Left lung (tissue), 10 donors: ENCODE measurements around the gene DUSP11. TPM values are rescaled to one million over a fixed set of nuclear protein-coding genes. Genes with fewer than 3 reads are reported as not detected.

Experiments
- ATAC-seq: fragments of 200-7000 bp; cut with Tn5 transposase; one replicate; pipeline ENCODE4 v1.9.1; 2020; ENCODE audit warnings: moderate library complexity
- DNase-seq, 4 donors: peaks; one replicate each; pipeline ENCODE4 v3.0.0-alpha.2; 2013 to 2020
- H3K27ac ChIP-seq, 2 donors: fragments of 200-600 bp; sonication (generic) in 1 of 2; one replicate each; pipeline versions ENCODE4 v1.5.0 to v1.8.0; 2020 to 2021
- H3K27me3 ChIP-seq, 2 donors: fragments of 200-600 bp; sonication (generic) in 1 of 2; one replicate each; pipeline versions ENCODE4 v1.5.0 to v1.8.0; 2020 to 2021
- H3K36me3 ChIP-seq, 2 donors: fragments of 200-600 bp; sonication (generic) in 1 of 2; one replicate each; pipeline versions ENCODE4 v1.5.0 to v1.8.0; 2020 to 2021
- H3K4me1 ChIP-seq, 2 donors: fragments of 200-600 bp; one replicate each; pipeline ENCODE4 v1.8.0; 2021
- H3K4me3 ChIP-seq, 2 donors: fragments of 200-600 bp; sonication (generic) in 1 of 2; one replicate each; pipeline versions ENCODE4 v1.5.0 to v1.8.0; 2020 to 2021; ENCODE audit warnings: mild to moderate bottlenecking in 1 of 2
- H3K9me3 ChIP-seq, 2 donors: fragments of 200-600 bp; sonication (generic) in 1 of 2; one replicate each; pipeline versions ENCODE4 v1.5.0 to v1.8.0; 2020 to 2021
- CTCF ChIP-seq, 2 donors: fragments of 200-600 bp; sonication (generic) in 1 of 2; IDR thresholded peaks; one replicate each; pipeline versions ENCODE4 v1.5.0 to v1.8.0; 2021; ENCODE audit warnings: antibody characterized with exemption in 2 of 2
- intact Hi-C, 2 donors: fragments of 100-400 bp; cut with DNase I; formaldehyde crosslinking; loops; one replicate each; pipeline versions ENCODE4 v1.11.2 to v1.14.2; 2022
- polyA plus RNA-seq, 6 donors: library from polyadenylated mRNA; unstranded; fragments of 120-200 nt; gene quantifications; one replicate each; pipeline ENCODE4 v1.2.1, GENCODE V29; 2013; ENCODE audit not compliant: insufficient read length in 6 of 6
- total RNA-seq, 2 donors: library from RNA; stranded (reverse); fragmentation: NEBNext Ultra II Directional; extraction: Animal tissue kit (Norgen Biotek cat#: 25700); gene quantifications; one replicate each; pipeline ENCODE4 v1.2.1, GENCODE V29; 2021
- donor health status: DM: no; HTN: yes; CAD: no.
- donor health status: DM: no; HTN: no; CAD: no.

The DUSP11 gene
- total and polyA plus RNA-seq, 8 donors = 16.6 to 39.1 (median 32.2) TPM

DNA sequence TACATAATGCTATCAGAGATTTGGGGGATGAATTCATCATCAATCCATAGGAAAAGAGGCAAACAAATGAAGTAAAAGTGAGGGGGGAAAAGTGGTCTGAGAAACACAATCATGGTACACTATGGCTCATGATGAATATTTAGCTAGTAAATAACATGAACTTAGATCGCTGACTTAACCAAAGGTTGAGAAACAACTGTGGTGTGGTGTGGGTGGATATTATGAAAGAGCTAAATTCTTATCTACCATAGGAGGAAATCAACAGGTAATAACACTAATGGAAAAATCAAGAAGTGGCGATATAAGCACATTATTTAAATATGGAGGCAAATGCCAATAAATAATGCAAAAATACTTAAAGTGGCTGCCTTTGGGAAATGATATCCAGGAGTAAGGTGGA, 30.6 kb downstream of the DUSP11 start:
- DNase-seq = no peak
- Histone ChIP-seq H3K27me3 (no peaks in the 10 kb centered on the region), H3K36me3 (peaks cover 0 to 52% of the 10 kb centered on the region in 2 donors), H3K4me3 (no peak overlapping the region), H3K4me1 (no peaks in the 10 kb centered on the region), H3K27ac (no peak overlapping the region), H3K9me3 (peaks cover 0 to under 1% of the 10 kb centered on the region in 2 donors)
- no peak for TF ChIP-seq CTCF (IDR thresholded peaks at IDR 0.05)
- ATAC-seq = no peak
- intact Hi-C loops = no loop called here

DNA sequence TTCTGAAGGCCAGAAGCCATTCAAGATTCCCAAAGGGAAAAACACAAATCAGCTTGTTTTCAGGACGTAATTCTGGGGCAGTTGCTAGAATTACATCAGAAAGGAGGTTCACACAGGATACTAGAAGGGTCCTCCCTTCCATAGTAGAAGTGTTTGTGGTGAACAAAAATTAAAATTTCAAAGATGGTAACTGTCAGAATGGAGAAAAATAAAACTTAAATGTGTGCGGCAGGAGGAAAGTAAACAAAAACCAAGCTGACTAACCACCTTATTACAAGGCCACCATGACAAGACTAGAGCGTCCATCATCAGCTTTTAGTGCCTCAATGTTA, 33.1 kb downstream of the DUSP11 start:
- H3K27me3 ChIP-seq = no peaks in the 10 kb centered on the region
- no peak for TF ChIP-seq CTCF (IDR thresholded peaks at IDR 0.05)
- ATAC-seq = no peak
- H3K9me3 ChIP-seq = no peaks in the 10 kb centered on the region
- no peak for DNase-seq
- no peak overlapping the region for H3K4me3 ChIP-seq
- peak overlapping the region in 1 of 2 donors; percentile 7 for H3K27ac ChIP-seq
- H3K4me1 ChIP-seq = no peaks in the 10 kb centered on the region
- intact Hi-C loops = no loop called here
- H3K36me3 ChIP-seq = peaks cover 0 to 45% of the 10 kb centered on the region in 2 donors

DNA sequence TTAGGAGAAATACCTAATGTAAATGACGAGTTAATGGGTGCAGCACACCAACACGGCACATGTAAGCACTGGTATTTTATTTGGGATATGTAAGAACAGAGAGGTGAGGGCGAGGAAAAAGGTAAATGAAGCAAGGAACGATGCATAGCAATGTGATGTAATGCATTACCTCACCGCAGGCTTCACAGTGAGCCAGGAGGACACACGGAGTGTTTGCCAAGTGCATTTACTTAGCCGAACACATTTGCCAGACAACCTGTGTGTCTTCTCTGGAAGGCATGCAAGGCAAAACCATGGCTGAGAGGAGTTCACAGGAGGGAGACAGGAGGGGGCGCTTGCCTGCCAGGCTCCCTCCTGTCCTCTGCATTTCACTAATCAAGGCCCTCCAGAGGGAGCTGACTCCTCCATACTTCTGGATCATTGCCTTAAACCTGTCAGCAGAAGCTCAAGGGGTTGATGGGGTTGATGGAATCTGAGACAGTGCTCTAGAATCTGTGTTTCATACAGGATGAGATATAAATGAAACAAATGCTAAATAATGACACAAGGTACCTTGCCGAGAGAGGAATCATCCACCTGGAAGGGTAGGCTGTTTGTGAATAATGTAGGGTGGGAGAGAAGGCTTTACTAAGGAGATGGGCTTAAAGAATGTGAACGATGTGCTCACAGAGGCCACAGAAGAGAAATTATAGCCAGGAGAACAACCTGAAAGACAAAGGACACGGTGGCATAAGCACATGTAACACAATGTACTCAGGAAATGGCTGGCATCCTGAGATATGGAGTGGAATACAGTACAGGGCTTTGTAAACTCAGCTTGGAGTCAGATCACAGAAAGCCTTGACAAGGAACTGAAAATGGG, 33.7 kb downstream of the DUSP11 start:
- no peak for ATAC-seq
- no peak for DNase-seq
- Histone ChIP-seq H3K27me3 (no peaks in the 10 kb centered on the region), H3K9me3 (no peaks in the 10 kb centered on the region), H3K4me3 (no peak overlapping the region), H3K4me1 (no peaks in the 10 kb centered on the region), H3K27ac (peak overlapping the region in 1 of 2 donors; percentile 7), H3K36me3 (peaks cover 0 to 47% of the 10 kb centered on the region in 2 donors)
- TF ChIP-seq CTCF (IDR thresholded peaks at IDR 0.05) = no peak
- intact Hi-C loops = no loop called here

DNA sequence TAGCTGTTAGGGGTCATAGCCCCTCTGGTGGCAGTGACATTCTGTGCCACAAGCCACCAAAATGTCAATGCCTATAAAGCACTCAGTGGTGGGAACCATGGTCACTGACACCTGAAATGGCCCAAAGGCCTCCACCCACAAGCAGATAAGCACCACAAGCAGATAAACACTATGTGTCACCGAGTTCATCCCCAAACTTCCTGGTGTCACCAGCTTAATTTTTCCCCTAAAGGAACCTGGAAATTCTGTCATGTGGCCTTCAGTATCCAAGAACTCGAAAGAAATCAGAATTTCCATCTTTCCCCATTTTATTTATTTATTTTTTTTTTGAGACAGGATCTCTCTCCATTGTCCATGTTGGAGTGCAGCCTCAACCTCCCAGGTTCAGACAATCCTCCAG, 39.1 kb downstream of the DUSP11 start:
- no peak overlapping the region for H3K27ac ChIP-seq
- H3K4me3 ChIP-seq = no peak overlapping the region
- ATAC-seq (no peak), DNase-seq (no peak)
- no peaks in the 10 kb centered on the region for H3K9me3 ChIP-seq
- no peak for TF ChIP-seq CTCF (IDR thresholded peaks at IDR 0.05)
- peaks cover 0 to 17% of the 10 kb centered on the region in 2 donors for H3K36me3 ChIP-seq
- intact Hi-C loops = no loop called here
- no peaks in the 10 kb centered on the region for H3K27me3 ChIP-seq
- peaks cover 9 to 11% of the 10 kb centered on the region in 2 donors for H3K4me1 ChIP-seq

DNA sequence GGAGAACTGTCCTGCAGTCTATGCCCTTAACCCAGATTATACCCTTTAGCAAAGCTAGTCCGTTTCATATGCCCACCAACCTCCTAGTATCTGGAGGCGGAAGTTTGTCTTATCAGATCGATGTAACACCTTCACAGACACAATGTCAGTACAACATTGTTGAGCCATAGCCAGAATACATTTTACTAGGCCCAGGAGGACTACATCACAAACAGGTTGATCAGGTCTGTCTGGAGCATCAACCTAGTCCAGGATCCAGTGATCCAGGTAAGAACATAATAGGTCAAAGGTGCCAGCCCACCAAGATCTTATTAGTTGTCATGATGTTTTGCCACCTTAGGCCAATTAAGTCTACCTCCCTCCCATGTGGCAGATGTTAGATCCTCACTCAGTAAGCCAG, 40.8 kb downstream of the DUSP11 start:
- H3K4me1 ChIP-seq = peaks cover 10 to 12% of the 10 kb centered on the region in 2 donors
- no peak for TF ChIP-seq CTCF (IDR thresholded peaks at IDR 0.05)
- H3K9me3 ChIP-seq = no peaks in the 10 kb centered on the region
- no peak for DNase-seq
- H3K27me3 ChIP-seq = no peaks in the 10 kb centered on the region
- intact Hi-C loops = no loop called here
- no peak overlapping the region for H3K27ac ChIP-seq
- ATAC-seq = no peak
- no peak overlapping the region for H3K4me3 ChIP-seq
- peaks cover 0 to 15% of the 10 kb centered on the region in 2 donors for H3K36me3 ChIP-seq
